ENCODE data around the gene SIK3. TPM values are rescaled to one million over a fixed set of nuclear protein-coding genes. Genes with fewer than 3 reads are reported as not detected.

The SIK3 gene
- total RNA-seq, 1 experiment from 2014 or later = 31.4 TPM

- Mint-ChIP-seq H3K36me3 (ENCODE audit: insufficient read depth in 1 of 3, low read depth in 3 of 3) (peaks cover 2 to 22% (median 12%) of the 10 kb centered on the region in 3 experiments; a peak in 6 of 7 replicates), H3K27ac (no peak overlapping the region; a peak in 1 of 7 replicates), H3K27me3 (ENCODE audit: low read depth) (no peaks in the 10 kb centered on the region), H3K4me1 (peaks cover 33 to 36% of the 10 kb centered on the region in 2 experiments), H3K9me3 (no peaks in the 10 kb centered on the region), H3K4me3 (no peak overlapping the region)
- Histone ChIP-seq H3K23ac (ENCODE audit: insufficient read length, low read depth, low read length) (no peak overlapping the region), H3K9me3 (ENCODE audit: control insufficient read depth, low read depth, low read length) (no peaks in the 10 kb centered on the region), H2AK5ac (ENCODE audit: insufficient read length, low read length) (no peak overlapping the region), H4K91ac (ENCODE audit: insufficient read length, low read depth, low read length) (no peak overlapping the region), H2BK20ac (ENCODE audit: low read depth, low read length, poor library complexity, severe bottlenecking) (no peak overlapping the region), H3K27me3 (ENCODE audit: insufficient read depth, low read length) (no peaks in the 10 kb centered on the region), H3K79me2 (ENCODE audit: insufficient read depth, low read length) (no peaks in the 10 kb centered on the region), H3K18ac (ENCODE audit: insufficient read length, low read depth, low read length) (no peak overlapping the region), H3K23me2 (ENCODE audit: insufficient read length, low read depth, low read length, poor library complexity, severe bottlenecking) (no peaks in the 10 kb centered on the region), H3K9ac (ENCODE audit: extremely low read depth, insufficient read length, low read length) (no peak overlapping the region), H3K4me2 (ENCODE audit: insufficient read depth, insufficient read length, low read length) (no peak overlapping the region), H4K20me1 (ENCODE audit: control insufficient read depth, insufficient read depth, insufficient read length) (no peaks in the 10 kb centered on the region), H2BK15ac (ENCODE audit: low read depth, low read length) (no peak overlapping the region), H4K5ac (ENCODE audit: insufficient read length, low read depth, low read length) (no peak overlapping the region), H3K4ac (ENCODE audit: low read depth, low read length) (no peak overlapping the region), H2BK12ac (ENCODE audit: insufficient read length, low read depth, low read length) (no peak overlapping the region), H3K4me1 (ENCODE audit: insufficient read depth, low read length) (peaks cover 5% of the 10 kb centered on the region; the same call in 1 of the 2 replicates), H3K27ac (ENCODE audit: insufficient read length, low read depth, low read length) (no peak overlapping the region), H3K79me1 (ENCODE audit: insufficient read depth, low read depth, low read length, poor library complexity, severe bottlenecking) (no peaks in the 10 kb centered on the region), H4K8ac (replicated peaks; ENCODE audit: insufficient read length, low read depth, low read length) (no peak overlapping the region), H3K56ac (ENCODE audit: insufficient read length, low read depth, low read length) (no peak overlapping the region), H2AFZ (ENCODE audit: low read length) (no peak overlapping the region), H3T11ph (ENCODE audit: low read length) (no peak overlapping the region), H2BK5ac (ENCODE audit: insufficient read length, low read length) (no peak overlapping the region), H2BK120ac (ENCODE audit: low read depth, low read length, poor library complexity, severe bottlenecking) (no peak overlapping the region), H3K14ac (ENCODE audit: insufficient read depth, low read length) (no peak overlapping the region)
- no peak for TF ChIP-seq CTCF (conservative IDR thresholded peaks at IDR 0.05)
- DNase-seq = no peak
- whole genome bisulfite sequencing (ENCODE audit: extremely low coverage, insufficient read length, low lambda C conversion rate) = no CpG with 5 or more reads among the region's 5 CpGs
Measured at GRCh38 chr11:116928845-116929244, 169.4 kb downstream of the SIK3 start.
